HEK293 (cell line): Measurements from ENCODE around the gene PSORS1C2.

Experiments
- CTCF ChIA-PET: fragments of 350-600 bp; formaldehyde crosslinking; extraction: SDS; loops from one replicate; lab custom pipeline; 2021; ENCODE audit warnings: antibody characterized with exemption; lab: Yijun Ruan, JAX
- POLR2A ChIA-PET: fragments of 300-600 bp; formaldehyde crosslinking; extraction: SDS; loops from one replicate; lab custom pipeline; 2020; ENCODE audit warnings: antibody characterized with exemption, inconsistent platforms; lab: Yijun Ruan, JAX
- H3K27ac ChIP-seq: fragments of 200-500 bp; sonication (Bioruptor generic); 2 replicates; pipeline ENCODE4 v1.5.1; 2014; ENCODE audit warnings: low read depth, low read length, control low read depth, inconsistent platforms; ENCODE audit errors: extremely low read depth
- H3K36me3 ChIP-seq, 2 experiments: fragments of 200-500 bp in 1 of 2; sonication (Bioruptor generic) in 1 of 2; 1 replicate in 1 of 2; 2 replicates in 1 of 2; pipeline ENCODE4 v1.5.1; 2014 to 2017; ENCODE audit warnings: inconsistent platforms in 2 of 2, low read length in 2 of 2; ENCODE audit not compliant: control insufficient read depth in 2 of 2, insufficient read depth in 1 of 2
- H3K4me1 ChIP-seq: fragments of 200-500 bp; sonication (Bioruptor generic); 2 replicates; pipeline ENCODE4 v1.5.1; 2014; ENCODE audit warnings: mild to moderate bottlenecking, low read length, inconsistent platforms; ENCODE audit not compliant: control insufficient read depth, insufficient read depth
- H3K4me3 ChIP-seq: 2 replicates; pipeline ENCODE4 v1.5.1; 2011; ENCODE audit warnings: low read depth, mild to moderate bottlenecking, control low read depth, low read length, moderate library complexity
- H3K9me3 ChIP-seq: fragments of 200-500 bp; sonication (Bioruptor generic); 2 replicates; pipeline ENCODE4 v1.5.1; 2014; ENCODE audit warnings: low read depth, low read length, inconsistent platforms; ENCODE audit not compliant: control insufficient read depth, insufficient read depth
- EGR2 ChIP-seq: fragments of 450-650 bp; formaldehyde crosslinking; IDR thresholded peaks from 2 replicates; pipeline ENCODE4 v1.5.1; 2016; ENCODE audit warnings: low read depth, missing biosample characterization, missing genetic modification characterization
- HOXD13 ChIP-seq: sonication (generic); formaldehyde crosslinking; IDR thresholded peaks from 2 replicates; pipeline ENCODE4 v1.8.0; 2022; ENCODE audit warnings: missing genetic modification reagents, borderline replicate concordance
- KLF10 ChIP-seq: fragments of 450-650 bp; IDR thresholded peaks from 2 replicates; pipeline ENCODE4 v1.5.1; 2018; ENCODE audit warnings: missing biosample characterization, mild to moderate bottlenecking, missing genetic modification characterization
- KLF7 ChIP-seq: fragments of 450-650 bp; formaldehyde crosslinking; IDR thresholded peaks from 2 replicates; pipeline ENCODE4 v1.5.1; 2016; ENCODE audit warnings: missing biosample characterization, missing genetic modification characterization, borderline replicate concordance
- PRDM1 ChIP-seq: fragments of 450-650 bp; formaldehyde crosslinking; IDR thresholded peaks from 2 replicates; pipeline ENCODE4; 2016; ENCODE audit warnings: missing biosample characterization, missing genetic modification characterization
- ZBTB26 ChIP-seq: fragments of 450-650 bp; formaldehyde crosslinking; optimal IDR thresholded peaks from 2 replicates; pipeline ENCODE3; 2016; ENCODE audit warnings: missing biosample characterization, mild to moderate bottlenecking, missing genetic modification characterization
- ZBTB48 ChIP-seq: fragments of 450-650 bp; formaldehyde crosslinking; IDR thresholded peaks from 2 replicates; pipeline ENCODE4 v1.5.1; 2016; ENCODE audit warnings: missing biosample characterization, missing genetic modification characterization
- ZFHX2 ChIP-seq: fragments of 450-650 bp; formaldehyde crosslinking; conservative IDR thresholded peaks from 2 replicates; pipeline ENCODE4 v1.5.1; 2016; ENCODE audit warnings: missing biosample characterization, missing genetic modification characterization
- ZNF146 ChIP-seq: fragments of 450-650 bp; formaldehyde crosslinking; IDR thresholded peaks from 2 replicates; pipeline ENCODE4 v1.5.1; 2016; ENCODE audit warnings: missing biosample characterization, missing genetic modification characterization
- ZNF248 ChIP-seq: fragments of 450-650 bp; formaldehyde crosslinking; IDR thresholded peaks from 2 replicates; pipeline ENCODE4 v1.5.1; 2017; ENCODE audit warnings: missing biosample characterization, missing genetic modification characterization
- ZNF404 ChIP-seq: fragments of 450-650 bp; formaldehyde crosslinking; IDR thresholded peaks from 2 replicates; pipeline ENCODE4 v1.5.1; 2017; ENCODE audit warnings: missing biosample characterization, missing genetic modification characterization
- ZNF670 ChIP-seq: fragments of 450-650 bp; formaldehyde crosslinking; IDR thresholded peaks from 2 replicates; pipeline ENCODE4 v1.5.1; 2016; ENCODE audit warnings: missing biosample characterization, missing genetic modification characterization, low read depth
- ZNF768 ChIP-seq: fragments of 450-650 bp; formaldehyde crosslinking; IDR thresholded peaks from 2 replicates; pipeline ENCODE4 v1.5.1; 2018; ENCODE audit warnings: missing biosample characterization, mild to moderate bottlenecking, missing genetic modification characterization
- TF ChIP-seq, protein P1 (sequence below): fragments of 450-650 bp; formaldehyde crosslinking; IDR thresholded peaks from 2 replicates; pipeline ENCODE4 v1.5.1; 2016; ENCODE audit warnings: missing biosample characterization, missing genetic modification characterization
- TF ChIP-seq, protein P2 (sequence below): fragments of 450-650 bp; formaldehyde crosslinking; IDR thresholded peaks from 2 replicates; pipeline ENCODE4 v1.5.1; 2017; ENCODE audit warnings: missing biosample characterization, missing genetic modification characterization
- TF ChIP-seq, protein P3 (sequence below): fragments of 450-650 bp; formaldehyde crosslinking; IDR thresholded peaks from 2 replicates; pipeline ENCODE4; 2016; ENCODE audit warnings: missing biosample characterization, missing genetic modification characterization
- TF ChIP-seq, protein P4 (sequence below): fragments of 450-650 bp; formaldehyde crosslinking; IDR thresholded peaks from 2 replicates; pipeline ENCODE4 v1.5.1; 2016; ENCODE audit warnings: missing biosample characterization, missing genetic modification characterization

PSORS1C2 gene

GRCh38 chr6:31149827-31150447, 11.1 kb upstream of the PSORS1C2 start:
- Histone ChIP-seq H3K36me3 (peaks cover 15 to 68% of the 10 kb centered on the region in 2 experiments; a peak in 2 of 3 replicates), H3K27ac (no peak overlapping the region), H3K9me3 (no peaks in the 10 kb centered on the region), H3K4me1 (no peaks in the 10 kb centered on the region), H3K4me3 (no peak overlapping the region)
- ChIA-PET CTCF (interaction anchor here (0.6 to 2.0 kb wide), 3 partner anchors 47 to 1670 kb away, joined by 4 to 6 read pairs (median 4); no protein-coding TSS in a partner anchor), POLR2A (no interaction called here)
- TF ChIP-seq, protein P1, sequence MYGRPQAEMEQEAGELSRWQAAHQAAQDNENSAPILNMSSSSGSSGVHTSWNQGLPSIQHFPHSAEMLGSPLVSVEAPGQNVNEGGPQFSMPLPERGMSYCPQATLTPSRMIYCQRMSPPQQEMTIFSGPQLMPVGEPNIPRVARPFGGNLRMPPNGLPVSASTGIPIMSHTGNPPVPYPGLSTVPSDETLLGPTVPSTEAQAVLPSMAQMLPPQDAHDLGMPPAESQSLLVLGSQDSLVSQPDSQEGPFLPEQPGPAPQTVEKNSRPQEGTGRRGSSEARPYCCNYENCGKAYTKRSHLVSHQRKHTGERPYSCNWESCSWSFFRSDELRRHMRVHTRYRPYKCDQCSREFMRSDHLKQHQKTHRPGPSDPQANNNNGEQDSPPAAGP (tag by site-specific recombination) = no peak
- TF ChIP-seq EGR2 = peak; percentile 72
- TF ChIP-seq ZFHX2 (tag by site-specific recombination) = peak; percentile 54

DNA sequence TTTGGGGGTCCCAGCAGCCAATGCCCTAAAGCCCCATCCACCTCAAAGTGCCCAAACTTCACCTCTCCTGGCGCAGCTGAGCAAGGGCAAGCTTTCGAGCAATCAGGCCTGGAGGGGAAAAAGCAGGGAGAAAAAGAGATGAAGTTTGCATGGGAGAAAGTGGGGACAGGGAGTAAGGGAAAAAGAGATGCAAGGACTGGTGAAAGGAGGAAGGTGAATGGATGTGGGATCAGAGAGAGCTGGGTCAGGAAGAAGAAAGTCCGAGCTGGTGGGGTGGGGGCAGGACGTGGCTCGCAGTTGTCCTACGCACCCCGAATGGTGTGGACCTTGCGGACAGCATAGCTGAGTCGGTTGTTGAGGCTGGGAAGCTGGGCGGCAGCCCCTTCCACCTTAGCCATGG, 6.5 kb upstream of the PSORS1C2 start:
- POLR2A ChIA-PET = interaction anchor here (2.5 kb wide), 1 partner anchor 13 kb away, joined by 7 read pairs; the partner anchor contains the start of gene TCF19
- Histone ChIP-seq H3K27ac (no peak overlapping the region), H3K36me3 (peaks cover 16 to 68% of the 10 kb centered on the region in 2 experiments; a peak in 2 of 3 replicates), H3K4me3 (no peak overlapping the region), H3K9me3 (no peaks in the 10 kb centered on the region), H3K4me1 (no peaks in the 10 kb centered on the region)
- peak; percentile 92 for TF ChIP-seq PRDM1 (tag by site-specific recombination)
- TF ChIP-seq, protein P2, sequence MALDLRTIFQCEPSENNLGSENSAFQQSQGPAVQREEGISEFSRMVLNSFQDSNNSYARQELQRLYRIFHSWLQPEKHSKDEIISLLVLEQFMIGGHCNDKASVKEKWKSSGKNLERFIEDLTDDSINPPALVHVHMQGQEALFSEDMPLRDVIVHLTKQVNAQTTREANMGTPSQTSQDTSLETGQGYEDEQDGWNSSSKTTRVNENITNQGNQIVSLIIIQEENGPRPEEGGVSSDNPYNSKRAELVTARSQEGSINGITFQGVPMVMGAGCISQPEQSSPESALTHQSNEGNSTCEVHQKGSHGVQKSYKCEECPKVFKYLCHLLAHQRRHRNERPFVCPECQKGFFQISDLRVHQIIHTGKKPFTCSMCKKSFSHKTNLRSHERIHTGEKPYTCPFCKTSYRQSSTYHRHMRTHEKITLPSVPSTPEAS (tag by site-specific recombination) = no peak
- CTCF ChIA-PET = interaction anchor here (1.3 to 2.6 kb wide), 5 partner anchors 8 to 221 kb away, joined by 5 to 15 read pairs (median 6); partner anchors contain the start of gene TCF19

- peaks cover 16 to 64% of the 10 kb centered on the region in 2 experiments; a peak in 2 of 3 replicates for H3K36me3 ChIP-seq
- TF ChIP-seq KLF10 (tag by site-specific recombination) = no peak
- no peak for TF ChIP-seq KLF7 (tag by site-specific recombination)
- TF ChIP-seq EGR2 = no peak
- no peak for TF ChIP-seq ZNF404 (tag by site-specific recombination)
- TF ChIP-seq ZBTB48 (tag by site-specific recombination) = no peak
- TF ChIP-seq ZNF146 (tag by site-specific recombination) = no peak
- TF ChIP-seq, protein P3, sequence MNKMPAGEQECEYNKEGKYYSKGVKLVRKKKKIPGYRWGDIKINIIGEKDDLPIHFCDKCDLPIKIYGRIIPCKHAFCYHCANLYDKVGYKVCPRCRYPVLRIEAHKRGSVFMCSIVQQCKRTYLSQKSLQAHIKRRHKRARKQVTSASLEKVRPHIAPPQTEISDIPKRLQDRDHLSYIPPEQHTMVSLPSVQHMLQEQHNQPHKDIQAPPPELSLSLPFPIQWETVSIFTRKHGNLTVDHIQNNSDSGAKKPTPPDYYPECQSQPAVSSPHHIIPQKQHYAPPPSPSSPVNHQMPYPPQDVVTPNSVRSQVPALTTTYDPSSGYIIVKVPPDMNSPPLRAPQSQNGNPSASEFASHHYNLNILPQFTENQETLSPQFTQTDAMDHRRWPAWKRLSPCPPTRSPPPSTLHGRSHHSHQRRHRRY = no peak
- CTCF ChIA-PET = interaction anchor here (1.3 to 2.6 kb wide), 4 partner anchors 8 to 222 kb away, joined by 5 to 15 read pairs (median 7); partner anchors contain the start of gene TCF19
- POLR2A ChIA-PET = interaction anchor here (2.5 kb wide), 1 partner anchor 14 kb away, joined by 7 read pairs; the partner anchor contains the start of gene TCF19
- H3K27ac ChIP-seq = no peak overlapping the region
- no peaks in the 10 kb centered on the region for H3K4me1 ChIP-seq
- no peak overlapping the region for H3K4me3 ChIP-seq
- H3K9me3 ChIP-seq = no peaks in the 10 kb centered on the region
These were observed 6.1 kb upstream of the PSORS1C2 start for GRCh38 chr6:31144970-31145340.

DNA sequence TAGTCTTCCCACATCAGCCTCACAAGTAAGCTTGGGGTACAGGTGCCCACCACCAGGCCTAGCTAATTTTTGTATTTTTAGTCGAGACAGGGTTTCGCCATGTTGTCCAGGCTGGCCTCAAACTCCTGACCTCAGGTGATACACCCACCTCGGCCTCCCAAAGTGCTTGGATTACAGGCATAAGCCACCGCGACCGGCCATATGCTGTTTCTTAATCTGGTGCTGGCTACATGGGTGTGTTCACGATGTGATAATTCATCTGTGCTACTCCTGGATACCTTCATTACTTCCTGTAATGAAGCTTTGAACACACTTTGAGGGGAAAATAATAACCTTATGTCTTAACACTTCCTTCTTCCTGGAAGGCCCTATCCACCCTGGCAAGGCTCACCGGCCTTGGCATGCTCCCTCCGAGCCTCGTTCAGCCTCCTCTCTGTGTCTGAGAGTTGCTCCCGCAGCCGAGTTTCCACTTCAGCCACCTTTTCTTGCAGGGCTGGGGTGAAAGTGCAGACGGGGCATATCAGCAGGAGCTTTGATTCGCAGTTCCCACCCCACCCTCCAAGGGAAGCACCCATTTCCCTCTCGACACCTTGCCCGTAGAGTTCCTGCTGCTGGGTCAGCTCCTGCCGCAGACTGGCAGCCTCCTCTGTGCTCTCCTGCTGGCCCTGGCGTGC, 5.6 kb upstream of the PSORS1C2 start:
- TF ChIP-seq, protein P4, sequence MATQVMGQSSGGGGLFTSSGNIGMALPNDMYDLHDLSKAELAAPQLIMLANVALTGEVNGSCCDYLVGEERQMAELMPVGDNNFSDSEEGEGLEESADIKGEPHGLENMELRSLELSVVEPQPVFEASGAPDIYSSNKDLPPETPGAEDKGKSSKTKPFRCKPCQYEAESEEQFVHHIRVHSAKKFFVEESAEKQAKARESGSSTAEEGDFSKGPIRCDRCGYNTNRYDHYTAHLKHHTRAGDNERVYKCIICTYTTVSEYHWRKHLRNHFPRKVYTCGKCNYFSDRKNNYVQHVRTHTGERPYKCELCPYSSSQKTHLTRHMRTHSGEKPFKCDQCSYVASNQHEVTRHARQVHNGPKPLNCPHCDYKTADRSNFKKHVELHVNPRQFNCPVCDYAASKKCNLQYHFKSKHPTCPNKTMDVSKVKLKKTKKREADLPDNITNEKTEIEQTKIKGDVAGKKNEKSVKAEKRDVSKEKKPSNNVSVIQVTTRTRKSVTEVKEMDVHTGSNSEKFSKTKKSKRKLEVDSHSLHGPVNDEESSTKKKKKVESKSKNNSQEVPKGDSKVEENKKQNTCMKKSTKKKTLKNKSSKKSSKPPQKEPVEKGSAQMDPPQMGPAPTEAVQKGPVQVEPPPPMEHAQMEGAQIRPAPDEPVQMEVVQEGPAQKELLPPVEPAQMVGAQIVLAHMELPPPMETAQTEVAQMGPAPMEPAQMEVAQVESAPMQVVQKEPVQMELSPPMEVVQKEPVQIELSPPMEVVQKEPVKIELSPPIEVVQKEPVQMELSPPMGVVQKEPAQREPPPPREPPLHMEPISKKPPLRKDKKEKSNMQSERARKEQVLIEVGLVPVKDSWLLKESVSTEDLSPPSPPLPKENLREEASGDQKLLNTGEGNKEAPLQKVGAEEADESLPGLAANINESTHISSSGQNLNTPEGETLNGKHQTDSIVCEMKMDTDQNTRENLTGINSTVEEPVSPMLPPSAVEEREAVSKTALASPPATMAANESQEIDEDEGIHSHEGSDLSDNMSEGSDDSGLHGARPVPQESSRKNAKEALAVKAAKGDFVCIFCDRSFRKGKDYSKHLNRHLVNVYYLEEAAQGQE (tag by site-specific recombination) = no peak
- no peak for TF ChIP-seq ZBTB26 (tag by site-specific recombination)
- TF ChIP-seq ZNF248 (tag by site-specific recombination) = no peak
- TF ChIP-seq HOXD13 (CRISPR knock-in tag) = no peak
- TF ChIP-seq ZNF670 (tag by site-specific recombination) = no peak
- TF ChIP-seq ZNF768 (tag by site-specific recombination) = no peak
- CTCF ChIA-PET = interaction anchor here (0.6 kb wide), 1 partner anchor 228 kb away, joined by 3 read pairs; no protein-coding TSS in a partner anchor
- H3K9me3 ChIP-seq = no peaks in the 10 kb centered on the region
- H3K4me3 ChIP-seq = no peak overlapping the region
- no peaks in the 10 kb centered on the region for H3K4me1 ChIP-seq
- H3K36me3 ChIP-seq = peaks cover 14 to 58% of the 10 kb centered on the region in 2 experiments; a peak in 2 of 3 replicates
- POLR2A ChIA-PET = interaction anchor here (2.5 kb wide), 1 partner anchor 14 kb away, joined by 7 read pairs; the partner anchor contains the start of gene TCF19
- H3K27ac ChIP-seq = no peak overlapping the region
